Daoy (cell line): ENCODE data around the gene CTNNBIP1. TPM values are rescaled to one million over a fixed set of nuclear protein-coding genes. Genes with fewer than 3 reads are reported as not detected.
A peak's percentile ranks its signal among the peaks of the same experiment; 100 is the strongest.

Source experiments
- DNase-seq: peaks from one replicate; pipeline ENCODE4 v3.0.0-alpha.2; 2015; ENCODE audit warnings: low read depth
- total RNA-seq: library from RNA; depleted of rRNA; stranded (reverse); fragments of >200 nt; shearing (Covaris generic); gene quantifications from 2 replicates; pipeline ENCODE4 v1.2.3, GENCODE V29; 2014

CTNNBIP1 gene
- total RNA-seq, 1 experiment from 2014 or later = 17.0 TPM

DNA sequence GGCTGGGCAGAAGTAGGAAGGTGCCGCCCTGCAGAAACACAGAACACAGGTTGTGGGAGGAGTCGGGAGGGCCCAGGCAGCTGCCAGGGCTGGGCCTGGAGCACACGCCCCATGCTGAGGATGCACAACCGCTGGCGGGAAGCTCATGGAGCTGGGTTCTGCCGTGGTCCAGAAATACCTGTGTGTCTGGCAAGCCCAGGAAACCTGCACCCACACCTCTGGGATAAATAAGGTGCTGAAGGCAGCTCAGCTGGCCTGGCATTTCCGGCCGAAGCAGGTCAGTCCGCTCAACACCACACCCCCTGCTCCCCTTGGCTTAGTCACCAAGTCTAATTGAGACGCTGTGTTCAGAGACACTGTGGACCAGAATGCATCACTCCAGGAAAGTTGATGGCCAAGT lies 32.1 kb downstream of the CTNNBIP1 start:
- DNase-seq = no peak

GRCh38 chr1:9875636-9876000 lies 34.5 kb downstream of the CTNNBIP1 start:
- no peak for DNase-seq

GRCh38 chr1:9874959-9875635 lies 35.0 kb downstream of the CTNNBIP1 start:
- peak; percentile 75 for DNase-seq

DNA sequence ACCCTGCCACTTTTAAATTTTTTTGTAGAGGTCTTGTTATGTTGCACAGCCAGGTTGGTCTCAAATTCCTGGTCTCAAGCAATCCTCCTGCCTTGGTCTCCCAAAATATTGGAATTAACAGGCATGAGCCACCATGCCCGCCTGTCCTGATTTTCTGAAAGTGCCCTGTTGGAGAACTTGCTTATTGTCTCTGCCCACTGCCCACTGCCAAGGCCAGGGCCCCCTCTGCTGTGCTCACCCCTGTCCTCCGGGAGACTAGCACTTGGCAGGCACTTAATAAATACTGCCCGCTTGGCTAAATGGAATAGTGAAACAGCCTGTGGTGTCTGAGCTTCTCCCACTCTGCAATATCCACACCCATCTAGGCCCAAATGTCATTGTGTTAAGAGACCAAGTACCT lies 35.7 kb downstream of the CTNNBIP1 start:
- no peak for DNase-seq

DNA sequence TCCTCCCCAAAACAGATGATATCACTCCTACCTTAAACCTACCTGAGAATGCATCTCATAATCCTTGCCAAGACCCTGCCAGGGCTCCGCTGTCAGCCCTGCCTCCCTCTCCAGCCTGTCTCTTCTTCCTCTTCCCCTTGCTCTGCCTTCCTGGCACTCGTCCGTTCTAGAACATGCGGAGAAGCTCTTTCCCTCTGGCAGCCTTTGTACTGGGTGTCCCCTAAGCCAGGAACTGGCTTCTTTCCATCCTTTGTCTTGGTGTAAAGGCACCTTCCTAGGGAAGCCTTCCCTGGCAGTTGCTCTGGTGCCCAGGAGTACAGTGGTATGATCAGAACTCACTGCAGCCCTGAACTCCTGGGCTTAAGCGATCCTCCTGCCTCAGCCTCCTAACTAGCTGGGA lies 36.1 kb downstream of the CTNNBIP1 start:
- no peak for DNase-seq

GRCh38 chr1:9873385-9873784 lies 36.7 kb downstream of the CTNNBIP1 start:
- DNase-seq = no peak

DNA sequence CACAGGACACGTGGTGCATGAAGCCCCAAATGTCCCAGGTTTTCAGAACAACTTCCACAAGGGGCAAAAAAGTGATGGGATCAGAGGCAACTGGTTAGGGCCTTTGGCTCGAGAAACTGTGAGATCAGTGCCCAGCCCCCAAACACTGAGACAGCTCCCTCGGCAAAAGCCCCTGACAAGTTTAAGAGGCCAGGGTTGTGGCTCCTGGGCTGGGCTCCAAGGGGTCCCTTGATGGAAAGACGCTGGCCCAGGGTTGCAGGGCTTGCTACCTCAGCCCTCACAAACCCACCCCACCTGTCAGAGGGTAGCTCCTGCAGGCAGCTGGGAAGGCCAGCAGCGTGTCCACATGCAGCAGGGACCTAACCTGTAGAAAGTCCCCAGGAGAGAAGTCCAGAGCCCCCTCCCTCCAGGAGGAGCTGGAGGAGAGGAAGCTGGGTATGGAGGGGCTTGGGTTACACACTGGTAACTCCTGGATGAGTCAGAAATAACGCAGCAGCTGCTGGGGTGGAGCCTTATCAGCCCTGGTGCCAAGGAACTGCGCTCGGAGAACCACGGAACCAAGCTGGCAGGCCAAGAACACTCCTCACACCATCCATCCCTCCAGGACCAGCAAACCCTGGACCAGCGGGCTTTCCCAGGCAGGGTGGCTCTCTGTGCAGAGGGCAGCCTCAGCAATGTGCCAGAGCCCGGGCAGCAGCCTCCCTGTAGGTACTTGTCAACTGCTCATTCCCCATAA lies 37.5 kb downstream of the CTNNBIP1 start:
- DNase-seq = peak; percentile 67

GRCh38 chr1:9871707-9872425 lies 38.2 kb downstream of the CTNNBIP1 start:
- no peak for DNase-seq

- no peak for DNase-seq
These were observed 39.0 kb downstream of the CTNNBIP1 start for GRCh38 chr1:9871021-9871420.

DNA sequence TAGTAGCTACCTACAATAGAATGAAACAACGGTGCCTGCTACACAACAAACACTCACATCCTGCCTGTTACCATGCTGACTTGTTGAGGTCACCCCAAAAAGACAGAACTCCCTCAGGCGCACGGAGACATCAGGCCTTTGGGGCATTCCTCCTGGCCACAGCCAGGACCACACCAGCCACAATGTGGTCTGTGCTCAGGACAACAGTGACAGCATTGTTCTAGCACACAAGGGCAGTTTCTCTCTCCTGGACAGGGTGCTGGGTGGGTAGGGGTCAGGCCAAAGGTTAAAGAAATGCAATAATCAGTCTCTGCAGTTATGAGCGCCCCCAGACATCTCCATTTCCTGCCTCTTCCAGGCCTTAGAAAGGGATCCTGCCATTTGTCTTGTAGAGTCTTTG lies 39.5 kb downstream of the CTNNBIP1 start:
- DNase-seq = no peak

GRCh38 chr1:9869831-9870251 lies 40.2 kb downstream of the CTNNBIP1 start:
- no peak for DNase-seq

- no peak for DNase-seq
These were observed 41.9 kb downstream of the CTNNBIP1 start for GRCh38 chr1:9868244-9868590.

GRCh38 chr1:9867408-9868243 lies 42.4 kb downstream of the CTNNBIP1 start:
- DNase-seq = peak; percentile 81

DNA sequence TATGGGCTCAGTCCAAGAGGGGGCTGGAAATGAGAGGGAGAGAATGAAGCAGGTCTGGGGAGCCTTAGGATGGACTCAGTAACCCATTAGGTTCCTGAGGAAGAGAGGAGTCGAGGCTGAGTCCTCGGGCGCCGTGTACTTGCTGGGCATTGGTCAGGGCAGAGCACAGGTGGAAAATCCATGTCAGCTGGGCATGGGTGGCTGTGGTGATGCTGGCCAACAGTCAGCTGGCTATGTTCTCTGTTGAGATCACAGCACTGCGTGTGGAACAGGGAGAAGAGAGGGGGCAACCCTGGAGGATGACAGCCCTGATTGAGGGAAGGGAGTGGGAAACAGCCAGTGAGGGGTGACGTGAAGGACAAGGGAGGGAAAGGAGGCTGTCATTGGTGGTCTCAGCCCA lies 43.2 kb downstream of the CTNNBIP1 start:
- no peak for DNase-seq

DNA sequence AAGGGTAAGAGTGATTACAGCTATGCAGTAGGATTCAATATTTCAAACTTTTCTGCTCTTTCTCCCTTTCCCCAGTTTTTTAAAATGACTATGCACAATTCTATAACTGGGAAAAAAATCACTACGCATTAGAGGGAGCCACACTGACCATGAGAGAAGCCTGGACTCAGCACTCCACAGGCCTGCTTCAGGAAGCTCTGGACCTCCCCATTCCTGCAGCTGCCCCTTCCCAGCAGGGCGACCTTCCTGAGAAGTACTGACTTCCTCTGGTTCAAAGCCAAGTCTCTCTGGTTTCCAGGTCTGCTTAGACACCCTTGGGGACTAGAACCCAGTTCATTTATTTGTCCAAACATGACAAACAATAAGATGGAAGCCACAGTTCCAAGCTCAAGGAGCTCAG lies 44.3 kb downstream of the CTNNBIP1 start:
- no peak for DNase-seq

GRCh38 chr1:9863371-9863770 lies 46.7 kb downstream of the CTNNBIP1 start:
- DNase-seq = no peak

DNA sequence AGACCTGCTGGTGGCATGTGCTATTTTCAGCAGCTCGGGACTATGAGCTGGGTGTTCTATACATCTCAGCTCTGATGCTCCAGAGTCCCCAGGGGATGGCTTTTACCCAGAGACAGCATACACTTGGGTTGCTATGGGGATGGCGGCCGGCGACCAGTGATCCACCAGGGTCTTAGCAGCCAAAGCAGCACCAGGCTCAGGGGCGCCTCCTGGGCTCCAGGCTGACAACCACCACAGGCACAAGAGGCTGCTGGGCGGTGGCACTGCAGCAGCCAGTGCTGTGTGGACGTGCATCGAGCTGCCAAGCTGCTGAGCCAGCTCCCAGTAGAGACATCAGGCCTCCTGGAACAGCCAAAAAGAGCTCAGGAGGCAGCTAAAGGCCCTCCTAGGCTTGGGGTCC lies 48.7 kb downstream of the CTNNBIP1 start:
- DNase-seq = no peak

- DNase-seq = no peak
These were observed 49.2 kb downstream of the CTNNBIP1 start for GRCh38 chr1:9860887-9861286.

DNA sequence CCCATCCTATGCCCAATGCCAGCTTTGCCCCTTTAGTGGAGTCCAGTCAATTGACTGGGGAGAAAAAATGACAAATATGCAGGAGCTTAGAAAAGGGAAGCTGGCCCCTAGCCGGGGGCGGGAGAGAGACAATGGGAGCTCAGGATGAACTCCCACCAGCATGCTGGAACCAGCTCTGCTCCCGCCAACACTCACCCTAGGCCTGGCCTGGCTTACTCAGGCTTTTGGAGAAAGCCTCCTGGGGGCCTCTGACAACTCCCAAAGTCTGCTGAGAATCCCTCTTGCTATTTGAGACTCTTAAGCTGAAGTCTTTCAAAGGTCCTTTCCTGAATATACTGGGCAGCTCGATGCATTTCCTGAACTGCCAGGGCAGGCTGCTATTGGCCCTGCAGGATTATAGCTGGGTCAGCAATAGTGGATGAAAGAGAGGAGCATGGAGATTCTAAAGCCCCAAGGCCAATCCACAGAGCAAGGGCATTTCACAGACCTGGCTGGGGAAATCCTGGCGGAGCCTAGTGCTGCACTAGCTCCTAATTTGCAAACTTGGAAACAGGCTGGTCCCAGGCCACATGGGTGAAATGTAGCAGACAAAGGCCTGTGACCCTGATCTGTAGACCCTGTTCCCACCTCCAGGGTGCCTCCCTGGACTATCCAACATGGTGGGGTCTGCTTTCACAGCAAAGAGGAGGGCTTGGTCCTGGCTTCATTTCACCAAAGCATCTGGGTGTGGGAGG lies 50.6 kb downstream of the CTNNBIP1 start:
- no peak for DNase-seq

GRCh38 chr1:9858293-9859035 lies 51.6 kb downstream of the CTNNBIP1 start:
- DNase-seq = no peak

DNA sequence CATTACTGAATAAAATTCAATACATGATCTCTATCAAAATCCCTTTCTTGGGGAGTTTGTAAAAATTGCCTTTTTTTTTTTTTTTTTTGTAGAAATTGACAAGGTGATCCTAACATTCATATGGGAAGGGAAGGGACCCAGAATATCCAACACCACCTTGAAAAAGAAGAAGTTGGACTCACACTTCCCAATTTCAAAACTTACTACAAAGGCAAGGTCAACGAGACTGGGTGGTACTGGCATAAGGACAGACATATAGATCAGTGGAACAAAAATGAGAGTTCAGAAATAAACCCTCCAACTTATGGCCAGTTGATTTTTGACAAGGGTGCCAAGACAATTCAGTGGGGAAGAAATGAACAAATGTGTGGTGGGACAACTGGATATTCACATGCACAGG lies 54.9 kb downstream of the CTNNBIP1 start:
- DNase-seq = no peak
